IPS-11a (cell line): ENCODE measurements around the gene SLC19A1.

Experiments used
- H3K4me3 ChIP-seq: one replicate; pipeline ENCODE4 v1.5.1; 2013; ENCODE audit warnings: low read depth, low read length, control low read depth

The SLC19A1 gene

DNA sequence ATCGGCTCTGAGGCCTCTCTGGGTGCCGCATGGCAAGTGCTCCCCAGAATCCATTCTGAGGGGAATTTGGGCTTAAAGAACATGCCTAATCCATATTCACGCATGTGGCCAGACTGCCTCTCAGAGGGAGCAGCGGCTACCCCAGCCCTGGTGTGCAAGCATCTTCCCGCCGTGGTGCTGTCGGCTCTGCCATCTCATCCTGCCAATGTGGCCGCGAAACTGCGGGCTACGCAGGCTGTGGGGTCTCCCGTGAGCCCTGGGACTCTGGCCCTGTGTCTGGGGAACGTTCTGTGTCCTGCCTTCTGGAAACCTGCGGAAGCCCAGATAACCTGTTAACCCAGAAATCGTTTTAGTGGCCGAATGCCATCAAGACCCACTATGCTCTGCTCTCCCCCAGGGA, 60.7 kb downstream of the SLC19A1 start:
- H3K4me3 ChIP-seq, result no peak overlapping the region

DNA sequence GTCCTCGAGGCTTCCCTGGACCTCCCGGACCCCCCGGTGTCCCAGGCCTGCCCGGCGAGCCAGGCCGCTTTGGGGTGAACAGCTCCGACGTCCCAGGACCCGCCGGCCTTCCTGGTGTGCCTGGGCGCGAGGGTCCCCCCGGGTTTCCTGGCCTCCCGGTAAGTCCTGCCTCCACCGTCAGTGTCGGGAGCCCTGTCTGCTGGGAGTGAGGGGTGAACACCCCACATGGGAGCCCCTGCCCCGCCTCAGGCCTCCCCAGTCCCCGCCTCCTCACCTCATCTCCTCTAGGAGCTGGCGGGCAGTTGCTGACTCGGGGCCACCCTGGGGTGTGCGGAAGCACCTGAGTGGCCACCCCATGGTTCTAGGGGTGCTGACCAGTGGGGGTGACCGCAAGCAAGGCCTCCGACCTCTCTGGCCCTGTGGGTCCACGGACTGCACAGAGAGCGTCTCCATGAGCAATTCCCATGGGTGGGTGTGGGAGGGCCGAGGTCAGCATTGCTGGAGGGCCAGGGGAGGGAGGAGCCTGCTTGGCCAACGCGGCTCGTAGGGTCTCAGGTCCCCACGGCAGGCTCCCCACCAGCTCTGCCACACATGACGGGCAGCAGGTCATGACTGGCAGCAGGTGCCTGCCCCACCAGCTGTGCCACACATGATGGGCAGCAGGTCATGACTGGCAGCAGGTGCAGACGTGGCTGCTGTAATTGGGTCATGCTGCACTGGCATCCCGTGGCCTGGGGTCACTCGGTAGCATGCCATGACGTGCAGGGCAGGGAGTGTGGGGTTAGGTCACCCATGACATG, 61.3 kb downstream of the SLC19A1 start:
- no peak overlapping the region for H3K4me3 ChIP-seq

DNA sequence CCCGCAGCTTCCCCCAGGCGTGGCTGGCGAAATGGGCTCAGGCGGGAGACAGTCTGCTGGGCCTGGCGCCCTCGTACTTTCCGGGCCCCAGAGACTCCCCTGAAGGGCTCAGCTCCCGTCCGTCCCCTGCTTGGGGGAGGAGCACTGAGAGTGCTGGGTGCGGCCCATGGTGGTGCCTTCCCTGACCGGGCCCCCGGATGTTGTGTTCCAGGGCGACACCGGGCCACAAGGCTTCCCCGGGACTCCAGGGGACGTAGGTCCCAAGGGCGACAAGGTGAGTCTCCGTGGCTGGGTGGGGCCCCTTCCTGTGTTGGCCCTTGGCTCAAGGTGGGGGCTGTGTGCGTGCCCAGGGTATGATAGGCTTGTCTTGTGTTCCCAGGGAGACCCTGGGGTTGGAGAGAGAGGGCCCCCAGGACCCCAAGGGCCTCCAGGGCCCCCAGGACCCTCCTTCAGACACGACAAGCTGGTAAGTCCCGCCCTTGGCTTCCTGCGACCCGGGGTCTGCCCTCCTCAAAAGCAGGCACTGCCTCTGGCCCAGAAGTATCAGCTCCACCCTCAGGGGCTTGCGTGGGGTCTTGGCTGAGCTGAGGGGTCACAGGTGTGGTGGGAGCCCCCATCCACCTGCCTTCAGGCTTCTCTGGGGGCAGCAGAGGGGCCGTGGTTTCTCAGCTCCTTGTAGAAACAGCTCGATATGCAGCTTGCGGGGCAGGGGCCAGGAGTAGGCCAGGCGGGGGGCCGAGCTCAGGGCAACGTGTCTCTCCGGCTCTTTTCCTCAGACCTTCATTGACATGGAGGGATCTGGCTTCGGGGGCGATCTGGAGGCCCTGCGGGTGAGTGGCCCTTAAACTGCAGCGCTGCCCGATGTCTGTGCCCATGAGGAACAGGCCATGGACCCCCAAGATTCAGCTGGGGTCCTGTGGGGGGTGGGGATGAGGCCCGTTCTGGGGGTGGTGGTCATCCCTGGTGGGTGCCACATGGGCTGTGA, 62.3 kb downstream of the SLC19A1 start:
- no peak overlapping the region for H3K4me3 ChIP-seq

DNA sequence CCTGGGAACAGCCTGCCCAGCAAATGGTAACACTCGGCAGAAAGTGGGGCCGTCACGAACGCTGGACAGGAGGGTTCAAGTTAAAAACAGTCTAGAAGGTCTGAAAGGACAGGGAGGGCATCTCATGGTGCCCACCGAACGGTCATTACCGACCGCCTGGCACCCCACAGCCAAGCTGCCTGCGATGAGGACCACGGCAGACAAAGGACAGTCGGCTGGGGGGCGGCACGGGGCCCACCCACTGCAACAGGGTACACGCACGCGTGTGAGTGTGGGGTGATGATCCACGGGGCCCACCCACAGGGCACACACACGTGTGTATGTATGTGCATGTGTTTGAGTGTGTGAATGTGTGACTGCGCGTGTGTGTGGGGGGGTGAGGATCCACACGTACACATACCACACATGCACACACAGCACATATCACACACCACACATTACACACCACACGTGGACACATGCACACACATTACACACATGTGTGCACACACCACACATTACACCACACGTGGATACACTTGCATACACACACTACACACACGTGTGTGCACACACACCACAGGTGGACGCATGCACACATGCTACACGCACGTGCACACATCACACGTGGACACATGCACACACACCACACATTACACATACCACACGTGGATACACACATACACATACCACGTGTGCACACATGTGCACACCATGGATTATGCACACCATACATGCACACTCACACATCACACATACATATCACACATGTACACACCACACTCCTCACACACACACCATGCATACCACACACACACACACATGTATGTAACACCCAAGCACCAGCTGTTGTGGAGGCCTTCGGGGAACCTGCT, 63.2 kb downstream of the SLC19A1 start:
- H3K4me3 ChIP-seq, result no peak overlapping the region

DNA sequence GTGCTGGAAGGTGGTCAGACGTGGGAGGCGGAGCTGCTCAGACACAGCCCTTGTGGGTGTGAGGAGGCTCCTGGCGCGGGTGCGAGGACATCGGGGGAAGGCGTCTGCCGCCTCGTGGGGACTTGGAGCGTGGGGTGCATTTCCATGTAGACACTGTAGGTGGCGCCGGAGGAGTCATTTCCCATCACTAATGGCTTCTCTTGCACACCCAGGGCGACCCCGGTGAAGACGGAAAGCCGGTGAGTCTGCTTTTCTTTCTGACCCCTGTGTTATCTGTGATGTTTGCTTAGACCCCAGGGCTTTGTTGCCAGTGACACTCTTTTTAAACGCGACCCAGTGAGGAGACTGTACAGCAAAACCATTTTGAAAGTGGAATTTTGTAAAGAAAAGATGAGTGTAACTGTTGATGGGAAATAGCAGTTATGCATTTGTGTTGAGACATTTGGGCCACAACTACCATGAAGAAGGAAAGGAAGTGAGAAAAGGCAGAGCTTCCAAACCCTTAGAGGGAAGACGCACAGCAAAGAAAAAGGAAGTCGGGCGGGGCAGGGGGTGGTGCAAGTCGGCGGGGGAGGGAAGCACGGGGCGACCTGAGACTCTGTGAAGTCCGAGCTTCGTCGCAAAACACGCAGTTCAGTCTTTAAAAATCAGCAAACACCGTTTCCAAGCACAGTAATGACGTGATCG, 64.0 kb downstream of the SLC19A1 start:
- H3K4me3 ChIP-seq, result no peak overlapping the region

DNA sequence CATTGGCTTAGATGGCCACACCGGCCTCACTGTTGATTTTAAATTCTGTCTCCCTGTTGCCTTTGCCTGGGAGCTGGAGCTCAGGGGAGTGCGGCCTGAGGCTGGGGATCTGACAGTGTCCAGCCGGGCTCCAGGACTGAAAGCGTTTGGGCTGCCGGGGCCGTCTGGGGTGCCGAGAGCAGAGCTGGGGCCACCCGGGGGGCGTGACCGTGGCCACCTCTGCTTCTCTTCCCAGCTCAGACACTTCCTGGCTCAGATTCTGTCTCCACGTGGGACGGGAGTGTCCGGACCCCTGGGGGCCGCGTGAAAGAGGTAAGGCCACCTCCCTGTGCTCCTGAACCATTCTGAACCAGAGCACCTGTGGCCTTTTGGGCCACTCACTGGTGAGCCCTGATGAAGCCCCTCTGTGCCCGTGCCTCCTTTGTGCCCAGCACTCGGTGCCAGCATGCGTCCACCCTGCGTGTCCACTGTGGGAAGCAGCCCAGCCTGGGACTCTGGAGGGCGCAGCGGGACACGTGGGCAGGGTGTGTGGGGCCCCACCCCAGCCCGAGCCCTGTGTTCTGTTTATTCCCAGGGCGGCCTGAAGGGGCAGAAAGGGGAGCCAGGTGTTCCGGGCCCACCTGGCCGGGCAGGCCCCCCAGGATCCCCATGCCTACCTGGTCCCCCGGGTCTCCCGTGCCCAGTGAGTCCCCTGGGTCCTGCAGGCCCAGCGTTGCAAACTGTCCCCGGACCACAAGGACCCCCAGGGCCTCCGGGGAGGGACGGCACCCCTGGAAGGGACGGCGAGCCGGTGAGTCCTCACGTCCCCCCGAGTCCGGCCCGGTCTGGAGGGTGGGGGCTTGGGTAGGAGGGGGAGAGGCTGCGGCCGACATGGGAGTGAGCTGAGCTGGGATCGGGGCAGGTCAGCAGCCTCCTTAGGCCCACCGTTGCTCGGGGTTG, 64.8 kb downstream of the SLC19A1 start:
- no peak overlapping the region for H3K4me3 ChIP-seq

DNA sequence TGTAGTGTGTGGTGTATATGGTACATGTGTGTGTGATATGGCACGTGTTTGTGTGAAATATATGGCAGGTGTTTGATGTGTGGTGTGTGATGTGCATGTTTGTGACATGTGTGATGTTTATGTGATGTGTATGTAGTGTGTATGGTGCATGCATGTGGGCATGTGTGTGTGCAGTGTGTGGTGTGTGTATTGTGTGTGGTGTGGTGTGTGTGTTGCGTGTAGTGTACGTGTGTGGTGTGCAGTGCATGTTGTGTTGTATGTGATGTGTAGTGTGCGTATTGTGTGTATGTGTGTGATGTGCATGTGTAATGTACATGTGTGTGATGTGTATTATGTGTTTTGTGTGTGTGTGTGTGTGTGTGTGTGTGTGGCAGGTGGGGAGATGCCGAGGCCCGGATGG, 65.7 kb downstream of the SLC19A1 start:
- H3K4me3 ChIP-seq, result no peak overlapping the region

DNA sequence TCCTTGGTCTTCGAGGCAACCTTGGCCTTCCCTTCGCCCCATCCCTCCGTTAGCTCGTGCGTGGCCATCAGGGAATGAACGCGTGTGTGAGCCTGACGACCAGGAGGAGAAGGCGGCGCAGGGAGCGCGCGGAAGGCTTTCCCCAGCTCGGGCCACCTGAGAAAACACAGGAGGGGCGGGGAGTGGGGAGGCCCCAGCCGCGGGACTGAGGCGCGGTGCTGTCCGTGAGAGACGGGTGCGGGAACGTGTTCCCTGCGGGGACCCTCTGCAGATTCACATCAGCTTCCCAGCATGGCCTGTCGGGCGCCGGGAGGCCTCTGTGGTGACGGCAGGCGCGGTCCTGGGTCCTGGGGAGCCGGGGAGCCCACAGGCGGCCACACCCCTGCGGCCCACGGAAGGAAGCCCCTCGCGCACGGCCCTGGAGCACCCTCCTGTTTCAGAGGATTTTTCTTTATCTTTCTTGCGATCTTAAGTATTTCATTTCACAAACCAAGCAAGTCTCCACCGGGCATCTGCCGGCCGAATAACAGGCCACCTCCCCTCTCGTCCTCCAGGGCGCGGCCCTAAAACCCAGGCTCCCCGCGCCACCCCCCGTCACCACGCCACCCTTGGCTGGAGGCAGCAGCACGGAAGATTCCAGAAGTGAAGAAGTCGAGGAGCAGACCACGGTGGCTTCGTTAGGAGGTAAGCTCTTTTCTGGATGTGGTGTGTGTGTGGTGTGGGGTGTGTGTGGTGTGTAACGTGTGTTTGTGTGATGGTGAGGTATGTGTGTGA, 66.3 kb downstream of the SLC19A1 start:
- H3K4me3 ChIP-seq, result no peak overlapping the region

DNA sequence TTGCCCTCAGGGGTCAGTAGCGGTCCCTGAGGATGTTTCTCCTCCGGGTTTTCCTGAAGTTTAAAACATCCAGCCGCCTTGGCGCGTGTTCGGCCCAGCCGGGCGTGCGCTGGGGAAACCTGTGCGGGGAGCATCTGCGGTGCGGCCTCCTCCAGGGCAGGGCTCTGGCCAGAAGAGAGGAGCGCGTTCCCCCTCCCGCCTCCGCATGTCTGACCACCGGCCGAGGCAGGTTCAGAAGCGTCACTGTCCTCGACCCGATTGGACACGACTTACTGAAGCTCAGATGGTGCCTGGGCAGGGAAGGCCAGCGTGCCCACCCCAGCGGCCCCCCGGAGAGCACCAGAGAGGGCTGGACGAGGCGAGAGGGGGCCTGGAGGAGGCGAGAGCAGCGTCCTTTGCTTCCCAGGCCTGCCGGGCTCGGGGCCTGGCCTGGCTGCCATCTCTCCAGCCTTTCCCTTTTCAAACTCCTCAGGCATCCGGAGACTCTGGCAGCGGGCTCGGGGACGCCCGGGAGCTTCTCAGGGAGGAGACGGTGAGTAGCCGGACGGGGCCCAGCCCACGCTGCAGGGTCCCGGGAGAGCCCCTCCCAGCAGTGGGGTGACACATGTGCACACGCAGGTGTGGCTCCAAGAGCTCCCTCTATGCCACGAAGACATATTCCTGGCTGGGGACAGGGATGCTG, 67.1 kb downstream of the SLC19A1 start:
- H3K4me3 ChIP-seq, result no peak overlapping the region

DNA sequence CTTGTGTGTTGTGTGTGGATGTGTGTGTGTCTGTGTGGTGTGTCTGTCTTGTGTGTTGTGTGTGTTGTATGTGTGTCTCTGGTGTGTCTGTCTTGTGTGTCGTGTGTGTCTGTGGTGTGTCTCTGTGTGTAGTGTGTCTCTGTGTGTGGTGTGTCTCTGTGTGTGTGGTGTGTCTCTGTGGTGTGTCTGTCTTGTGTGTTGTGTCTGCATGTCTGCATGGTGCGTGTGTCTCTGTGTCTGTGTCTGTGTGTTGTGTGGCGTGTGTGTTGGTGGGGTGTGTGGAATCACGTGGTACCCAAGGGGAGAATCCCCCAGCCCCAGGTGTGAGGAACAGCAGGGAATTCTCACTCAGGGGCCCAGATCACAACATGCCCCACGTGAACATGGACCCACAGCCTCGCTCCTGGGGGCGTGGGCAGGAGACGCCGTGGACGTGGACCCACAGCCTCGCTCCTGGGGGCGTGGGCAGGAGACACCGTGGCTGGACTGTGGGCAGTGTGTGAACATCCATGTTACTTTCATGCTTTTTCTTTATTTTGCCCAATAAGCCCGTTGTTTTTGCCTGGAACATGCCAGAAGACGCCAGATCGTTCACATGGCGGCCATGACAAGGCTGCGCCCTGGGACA, 67.8 kb downstream of the SLC19A1 start:
- no peak overlapping the region for H3K4me3 ChIP-seq

DNA sequence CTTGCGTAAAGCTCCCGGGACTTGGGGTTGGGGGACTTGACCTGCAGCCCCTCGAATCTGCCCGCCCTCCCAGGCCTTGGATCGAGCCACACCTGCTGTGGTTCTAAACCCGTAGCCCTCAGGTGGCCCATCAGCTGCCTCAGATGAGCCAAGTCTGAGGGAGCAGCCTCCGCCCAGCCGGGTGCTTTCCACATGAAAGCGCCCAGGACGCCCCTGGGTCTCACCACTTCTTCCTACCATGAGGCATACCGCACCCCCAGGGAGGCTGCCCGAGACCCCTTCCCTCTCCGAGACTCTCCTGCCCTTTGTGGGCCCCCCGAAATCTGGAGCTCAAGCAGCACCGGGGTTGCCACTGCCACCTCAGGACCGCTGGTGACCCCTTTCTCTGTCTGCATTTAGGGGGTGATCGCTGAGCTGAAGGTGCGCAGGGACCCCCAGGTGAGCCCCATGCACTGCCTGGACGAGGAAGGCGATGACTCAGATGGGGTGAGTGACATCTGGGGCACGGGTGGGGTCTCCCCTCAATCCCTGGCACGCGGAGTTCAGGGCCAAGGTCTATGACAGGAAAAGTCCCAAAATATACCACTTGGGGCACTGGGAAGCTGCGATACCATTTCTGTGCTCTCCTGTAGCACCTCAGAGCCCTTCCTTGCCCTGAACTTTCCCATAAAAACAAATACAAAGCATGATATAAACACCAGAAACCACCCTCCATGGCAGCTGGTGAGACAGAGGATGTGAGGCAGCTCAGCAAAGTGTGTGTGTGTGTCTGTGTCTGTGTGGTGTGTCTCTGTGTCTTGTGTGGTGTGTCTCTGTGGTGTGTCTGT, 68.5 kb downstream of the SLC19A1 start:
- H3K4me3 ChIP-seq, result no peak overlapping the region

DNA sequence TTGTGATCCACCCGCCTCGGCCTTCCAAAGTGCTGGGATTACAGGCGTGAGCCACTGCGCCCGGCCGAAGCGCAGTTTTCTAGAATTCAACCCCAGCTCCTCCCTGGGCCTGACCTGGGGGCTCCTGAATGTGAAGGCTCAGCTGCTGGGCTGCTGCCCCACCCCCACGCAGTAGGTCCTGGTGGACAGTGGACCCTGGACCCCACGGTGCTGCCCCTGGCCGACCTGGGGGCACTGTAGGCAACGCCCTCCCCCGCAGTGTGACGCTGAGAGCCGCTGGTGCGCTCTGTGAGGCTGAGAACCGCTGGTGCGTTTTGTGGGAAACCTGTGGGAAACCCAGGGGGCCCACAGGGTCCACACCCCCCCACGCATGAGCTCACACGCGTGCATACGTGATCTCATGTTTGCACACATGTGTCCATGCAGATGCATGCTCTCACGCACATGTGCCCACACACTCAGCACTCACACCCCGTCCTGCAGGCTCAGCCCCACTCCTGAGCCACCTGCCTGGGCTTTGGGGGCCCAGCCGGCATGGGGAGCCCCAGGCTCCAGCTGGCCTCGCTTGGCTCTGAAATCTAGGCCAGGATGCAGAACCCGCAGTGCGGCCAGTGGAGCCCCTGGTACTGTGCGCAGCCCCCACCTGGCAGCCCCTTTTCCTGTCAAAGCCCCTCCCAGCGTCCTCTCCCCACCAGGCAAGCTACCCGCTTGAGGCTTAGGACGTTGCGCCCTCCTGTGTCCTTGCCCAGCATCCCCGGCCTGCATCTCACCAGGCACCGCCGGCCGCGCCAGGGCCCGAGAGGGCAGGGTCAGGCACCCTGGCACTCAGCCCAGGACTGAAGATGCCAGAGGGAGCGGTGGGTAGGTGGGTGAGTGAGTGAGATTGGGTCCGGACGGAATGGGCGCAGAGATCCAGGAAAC, 69.5 kb downstream of the SLC19A1 start:
- H3K4me3 ChIP-seq, result no peak overlapping the region

DNA sequence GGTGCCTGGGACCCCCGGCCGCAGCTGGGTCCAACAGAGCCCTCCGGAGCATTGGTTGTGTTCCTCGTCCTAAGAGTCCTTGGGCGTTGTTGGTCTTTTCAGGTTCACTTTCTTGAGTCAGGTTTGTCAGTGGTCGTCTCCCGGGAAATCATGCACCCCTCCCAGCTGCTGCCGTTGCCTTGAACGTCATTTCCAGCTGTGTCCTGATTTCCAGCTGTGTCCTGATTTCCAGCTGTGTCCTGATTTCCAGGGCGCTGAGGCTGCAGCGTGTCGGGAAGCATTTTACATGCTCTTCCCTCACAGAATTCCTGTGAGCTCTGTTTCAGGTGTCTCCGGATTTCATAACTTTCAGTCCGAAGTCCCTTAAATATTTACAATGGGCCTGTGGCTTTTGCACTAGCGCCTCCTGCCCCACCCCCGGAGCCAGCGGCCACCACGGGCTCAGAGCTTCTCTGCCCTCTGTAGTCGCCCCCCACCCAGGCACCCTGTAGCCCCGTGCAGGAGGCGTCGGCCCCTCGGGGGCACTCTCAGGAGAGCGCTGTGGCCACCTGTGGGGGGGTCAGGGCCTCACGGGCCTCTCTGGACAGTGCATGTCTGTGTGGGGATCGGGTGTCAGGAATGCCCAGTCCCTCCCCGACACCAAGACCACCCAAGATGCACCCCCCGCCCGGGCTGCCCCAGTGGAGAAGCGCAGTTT, 70.6 kb downstream of the SLC19A1 start:
- no peak overlapping the region for H3K4me3 ChIP-seq

DNA sequence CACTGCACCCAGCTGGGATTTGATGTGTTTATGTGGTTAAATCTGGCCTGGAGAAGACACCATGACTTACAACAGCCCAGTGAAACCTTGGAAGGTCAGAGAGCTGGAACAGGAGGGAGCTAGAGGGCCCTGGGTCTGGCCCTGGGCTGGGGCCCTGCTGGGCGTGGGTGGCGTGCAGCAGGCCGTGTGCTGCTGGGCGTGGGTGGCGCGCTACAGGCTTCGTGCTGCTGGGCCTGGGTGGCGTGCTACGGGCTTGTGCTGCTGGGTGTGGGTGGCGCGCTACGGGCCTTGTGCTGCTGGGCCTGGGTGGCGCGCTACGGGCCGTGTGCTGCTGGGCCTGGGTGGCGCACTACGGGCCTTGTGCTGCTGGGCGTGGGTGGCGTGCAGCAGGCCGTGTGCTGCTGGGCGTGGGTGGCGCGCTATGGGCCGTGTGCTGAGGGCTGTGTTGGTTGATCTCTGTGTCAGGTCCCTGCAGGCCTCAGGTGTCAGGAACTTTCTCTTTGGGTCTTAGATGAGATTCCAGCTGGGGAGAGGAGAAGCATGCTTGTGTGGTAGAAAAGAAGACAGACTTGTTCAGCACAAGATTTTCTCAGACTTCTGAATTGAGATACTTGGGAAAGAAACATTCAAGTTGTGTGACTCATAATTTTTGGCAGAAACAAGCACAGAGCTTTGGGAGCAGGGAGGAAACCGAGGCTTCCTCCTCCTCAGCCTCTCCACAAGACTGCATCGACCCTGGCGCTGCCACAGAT, 71.3 kb downstream of the SLC19A1 start:
- H3K4me3 ChIP-seq, result no peak overlapping the region
